ENCODE results near the gene PIP5K1A.
"Not testable (repeated sequence)": the region's sequence is repeated elsewhere in the genome, so short reads cannot be mapped to it uniquely, and the experiment has no call there.

The PIP5K1A gene

DNA sequence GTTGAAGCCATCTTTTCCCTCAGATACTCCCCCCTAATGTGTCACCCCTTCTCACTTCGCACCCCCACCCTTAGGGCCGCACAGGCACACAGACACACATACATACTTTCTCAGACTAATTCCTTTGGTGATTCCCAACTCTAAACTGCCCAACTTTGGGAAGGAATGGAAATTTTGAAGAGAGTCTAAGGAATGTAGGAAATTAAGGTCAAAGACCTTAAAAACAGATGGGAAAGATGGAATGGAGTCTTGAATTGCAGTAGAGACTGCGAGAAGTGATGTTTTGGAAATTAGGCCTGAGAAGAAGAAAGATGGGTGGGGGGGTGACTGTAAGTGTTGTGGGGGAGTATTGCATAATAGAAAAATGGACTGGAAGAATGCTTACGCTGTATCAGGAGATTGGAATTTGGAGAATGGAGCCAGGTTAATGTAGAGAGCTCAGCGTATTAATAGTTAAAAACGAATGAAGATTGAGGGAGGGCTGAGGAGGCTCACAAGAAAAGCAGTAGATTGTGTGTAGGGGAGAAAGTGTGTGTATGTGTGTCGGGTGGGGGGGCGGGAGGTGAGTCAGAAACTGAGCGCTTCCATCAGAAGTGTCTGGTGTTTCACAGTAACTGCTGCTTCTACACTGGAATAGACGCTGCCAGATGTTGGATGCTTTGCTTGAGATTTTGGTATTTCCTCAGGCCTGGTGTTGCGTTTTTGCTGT lies 1.7 kb downstream of the PIP5K1A start:
- peaks cover 1% of the 10 kb centered on the region for H3K27me3 Mint-ChIP-seq
- H3K4me3 Mint-ChIP-seq, result peak overlapping the region; percentile 97
- peaks cover 42% of the 10 kb centered on the region for H3K4me1 Mint-ChIP-seq (ENCODE audit: low read depth)
- H3K9me3 Mint-ChIP-seq, result no peaks in the 10 kb centered on the region
- peaks cover 45% of the 10 kb centered on the region for H3K36me3 Mint-ChIP-seq (ENCODE audit: low read depth)
- peak overlapping the region; percentile 98 for H3K27ac Mint-ChIP-seq
- intact Hi-C loops (cut with micrococcal nuclease), result loop anchor here (2.0 kb wide), 1 partner anchor 55 kb away; the partner anchor contains the start of gene PSMD4

DNA sequence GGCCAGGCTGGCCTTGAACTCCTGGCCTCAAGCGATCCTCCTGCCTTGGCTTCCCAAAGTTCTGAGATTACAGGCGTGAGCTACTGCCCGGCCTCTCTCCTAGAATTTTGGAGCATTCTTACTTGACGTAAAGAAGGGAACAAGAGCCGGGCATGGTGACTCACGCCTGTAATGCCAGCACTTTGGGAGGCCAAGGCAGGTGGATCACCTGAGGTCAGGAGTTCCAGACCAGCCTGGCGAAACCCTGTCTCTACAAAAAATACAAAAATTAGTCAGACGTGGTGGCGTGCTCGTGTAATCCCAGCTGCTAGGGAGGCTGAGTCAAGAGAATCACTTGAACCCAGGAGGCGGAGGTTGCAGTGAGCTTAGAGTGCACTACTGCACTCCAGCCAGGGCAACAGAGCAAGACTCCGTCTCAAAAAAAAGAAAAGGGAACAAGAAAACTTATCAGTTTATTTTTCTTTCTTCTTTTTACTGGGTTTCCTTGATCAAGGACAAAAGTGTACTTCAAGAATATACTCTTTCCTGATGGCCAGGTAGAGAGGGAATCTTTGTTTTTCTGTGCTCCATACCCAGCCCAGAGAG lies 7.1 kb downstream of the PIP5K1A start:
- Mint-ChIP-seq H3K4me1 (ENCODE audit: low read depth) (peaks cover 25% of the 10 kb centered on the region), H3K36me3 (ENCODE audit: low read depth) (peaks cover 73% of the 10 kb centered on the region)
- H3K27ac Mint-ChIP-seq; H3K4me3 Mint-ChIP-seq; intact Hi-C loops (cut with micrococcal nuclease); H3K27me3 Mint-ChIP-seq; H3K9me3 Mint-ChIP-seq: not testable (repeated sequence)

DNA sequence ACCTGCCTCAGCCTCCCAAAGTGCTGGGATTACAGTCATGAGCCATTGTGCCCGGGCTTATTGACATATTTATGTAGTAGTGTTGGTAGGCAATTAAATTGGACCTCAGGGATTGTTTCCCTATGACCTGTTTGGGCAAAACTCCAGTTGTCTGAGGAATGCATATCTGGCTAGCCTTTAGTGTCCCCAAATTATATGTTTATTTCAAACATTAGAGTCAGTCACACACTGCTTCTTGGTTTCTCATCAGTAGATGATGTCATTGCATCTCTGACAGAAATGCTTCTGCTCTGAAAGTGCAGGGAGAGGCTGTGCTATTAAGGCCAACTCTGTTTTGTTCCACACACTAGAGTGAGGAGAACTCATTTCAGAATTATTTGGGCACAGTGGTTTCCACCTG lies 12.5 kb downstream of the PIP5K1A start:
- Mint-ChIP-seq H3K9me3 (no peaks in the 10 kb centered on the region), H3K27ac (peak overlapping the region; percentile 54), H3K36me3 (ENCODE audit: low read depth) (peaks cover 92% of the 10 kb centered on the region), H3K27me3 (no peaks in the 10 kb centered on the region), H3K4me1 (ENCODE audit: low read depth) (peaks cover 20% of the 10 kb centered on the region), H3K4me3 (no peak overlapping the region)
- intact Hi-C loops (cut with micrococcal nuclease), result no loop called here

DNA sequence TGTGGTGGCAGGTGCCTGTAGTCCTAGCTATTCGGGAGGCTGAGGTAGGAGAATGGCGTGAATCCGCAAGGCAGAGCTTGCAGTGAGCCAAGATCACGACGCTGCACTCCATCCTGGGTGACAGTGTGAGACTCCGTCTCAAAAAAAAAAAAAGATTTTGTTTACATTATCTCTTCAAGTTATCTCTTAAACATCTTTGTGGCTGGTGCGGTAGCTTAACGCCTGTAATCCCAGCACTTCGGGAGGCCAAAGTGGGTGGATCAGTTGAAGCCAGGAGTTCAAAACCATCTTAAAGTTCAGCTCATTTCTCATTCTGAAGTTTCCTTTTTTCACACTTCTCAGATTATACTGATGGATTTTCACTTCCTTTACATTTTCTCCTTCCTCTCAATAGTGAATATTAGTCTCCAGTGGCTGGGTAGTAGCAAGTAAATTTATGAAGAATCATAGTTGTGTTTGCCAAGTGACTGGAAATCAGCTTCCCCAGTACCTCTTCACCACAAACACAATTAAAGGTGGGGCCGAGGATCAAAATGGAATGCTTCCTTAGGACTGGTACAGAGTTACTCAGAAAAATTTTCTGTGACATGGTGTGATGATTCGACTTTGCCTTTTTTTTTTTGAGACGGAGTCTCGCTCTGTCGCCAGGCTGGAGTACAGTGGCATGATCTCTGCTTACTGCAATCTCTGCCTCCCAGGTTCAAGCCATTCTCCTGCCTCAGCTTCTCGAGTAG lies 13.8 kb downstream of the PIP5K1A start:
- no peak overlapping the region for H3K4me3 Mint-ChIP-seq
- H3K36me3 Mint-ChIP-seq (ENCODE audit: low read depth), result peaks cover 88% of the 10 kb centered on the region
- no peaks in the 10 kb centered on the region for H3K27me3 Mint-ChIP-seq
- intact Hi-C loops (cut with micrococcal nuclease), result no loop called here
- peaks cover 24% of the 10 kb centered on the region for H3K4me1 Mint-ChIP-seq (ENCODE audit: low read depth)
- H3K9me3 Mint-ChIP-seq, result no peaks in the 10 kb centered on the region
- peak overlapping the region; percentile 54 for H3K27ac Mint-ChIP-seq

DNA sequence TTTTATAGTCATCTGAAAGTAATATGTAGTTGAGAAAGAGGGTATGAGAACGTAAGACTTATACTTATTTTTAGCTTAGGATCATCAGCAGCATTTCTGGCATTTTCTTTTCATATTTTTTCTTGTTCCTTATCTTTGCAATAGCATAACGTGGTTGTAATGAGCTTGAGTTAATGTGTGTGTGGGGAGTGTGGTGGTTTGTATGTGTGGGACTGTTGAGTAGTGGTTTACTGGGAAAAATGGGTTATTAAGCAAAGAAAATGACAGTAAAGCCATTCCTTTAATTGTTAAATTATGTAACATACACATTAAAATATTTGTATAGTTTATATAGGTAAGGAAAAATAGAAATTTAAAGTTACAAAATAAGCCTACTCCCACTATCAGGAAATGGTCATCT lies 15.2 kb downstream of the PIP5K1A start:
- peaks cover 24% of the 10 kb centered on the region for H3K4me1 Mint-ChIP-seq (ENCODE audit: low read depth)
- no peak overlapping the region for H3K4me3 Mint-ChIP-seq
- H3K36me3 Mint-ChIP-seq (ENCODE audit: low read depth), result peaks cover 83% of the 10 kb centered on the region
- no peaks in the 10 kb centered on the region for H3K27me3 Mint-ChIP-seq
- H3K27ac Mint-ChIP-seq, result peak overlapping the region; percentile 12
- H3K9me3 Mint-ChIP-seq, result no peaks in the 10 kb centered on the region
- intact Hi-C loops (cut with micrococcal nuclease), result no loop called here

DNA sequence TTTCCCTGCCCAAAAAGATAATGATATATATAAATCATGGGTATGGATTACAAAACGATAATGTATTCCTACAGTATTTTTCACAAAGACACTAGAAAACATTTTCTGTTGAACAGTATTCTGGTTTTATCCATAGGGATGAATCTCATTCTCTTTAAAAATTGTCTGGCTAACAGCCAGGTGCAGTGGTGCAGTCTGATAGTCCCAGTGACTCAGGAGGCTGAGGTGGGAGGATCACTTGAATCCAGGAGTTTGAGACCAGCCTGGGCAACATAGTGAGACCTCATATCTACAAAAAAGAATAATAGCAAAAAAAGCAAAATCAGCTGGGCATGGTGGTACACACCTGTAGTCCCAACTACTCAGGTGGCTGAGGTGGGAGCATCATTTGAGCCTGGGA lies 23.3 kb downstream of the PIP5K1A start:
- Mint-ChIP-seq H3K4me3 (no peak overlapping the region), H3K4me1 (ENCODE audit: low read depth) (peaks cover 1% of the 10 kb centered on the region), H3K9me3 (no peaks in the 10 kb centered on the region), H3K36me3 (ENCODE audit: low read depth) (peaks cover 85% of the 10 kb centered on the region), H3K27me3 (no peaks in the 10 kb centered on the region), H3K27ac (no peak overlapping the region)
- intact Hi-C loops (cut with micrococcal nuclease), result no loop called here

DNA sequence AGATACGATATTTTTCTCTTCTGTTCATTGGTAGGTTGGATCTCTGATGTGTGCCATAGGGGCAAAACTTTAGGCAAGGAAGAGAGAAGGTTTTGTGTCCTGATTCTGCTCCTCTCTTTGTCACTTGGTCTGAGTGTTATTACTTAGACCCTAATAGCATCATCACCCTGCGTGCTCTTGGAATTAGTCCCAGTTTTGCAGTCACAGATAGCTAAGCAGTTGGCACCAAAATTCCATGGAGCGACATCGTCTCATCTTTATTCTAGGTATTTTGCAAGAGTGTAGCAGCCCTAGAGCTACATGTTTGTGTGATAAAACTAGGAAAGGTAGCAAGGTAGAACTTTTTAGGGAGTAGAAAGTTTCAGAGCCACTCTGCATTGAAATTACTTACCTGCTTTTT lies 23.8 kb downstream of the PIP5K1A start:
- Mint-ChIP-seq H3K4me3 (no peak overlapping the region), H3K9me3 (no peaks in the 10 kb centered on the region), H3K27me3 (no peaks in the 10 kb centered on the region), H3K36me3 (ENCODE audit: low read depth) (peaks cover 89% of the 10 kb centered on the region), H3K27ac (no peak overlapping the region), H3K4me1 (ENCODE audit: low read depth) (no peaks in the 10 kb centered on the region)
- intact Hi-C loops (cut with micrococcal nuclease), result no loop called here

DNA sequence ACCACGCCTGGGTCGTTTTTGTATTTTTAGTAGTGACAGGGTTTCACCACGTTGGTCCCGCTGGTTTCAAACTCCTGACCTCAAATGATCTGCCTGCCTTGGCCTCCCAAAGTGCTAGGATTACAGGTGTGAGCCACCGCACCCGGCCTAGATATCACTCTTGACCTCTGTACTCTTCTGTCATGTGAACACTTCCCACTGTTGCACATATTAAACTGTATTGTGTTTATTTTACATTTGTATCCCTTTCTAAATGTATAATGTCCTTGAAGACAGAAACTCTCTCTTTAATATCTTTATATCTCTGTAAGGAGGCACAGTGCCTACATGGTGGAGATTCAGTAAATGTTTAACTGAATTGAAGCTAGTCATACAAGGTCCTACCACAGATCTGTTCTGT lies 36.9 kb downstream of the PIP5K1A start:
- H3K36me3 Mint-ChIP-seq (ENCODE audit: low read depth), result peaks cover 100% of the 10 kb centered on the region
- no peaks in the 10 kb centered on the region for H3K27me3 Mint-ChIP-seq
- H3K4me3 Mint-ChIP-seq, result no peak overlapping the region
- peaks cover 18% of the 10 kb centered on the region for H3K4me1 Mint-ChIP-seq (ENCODE audit: low read depth)
- intact Hi-C loops (cut with micrococcal nuclease), result no loop called here
- H3K9me3 Mint-ChIP-seq, result no peaks in the 10 kb centered on the region
- H3K27ac Mint-ChIP-seq, result no peak overlapping the region

DNA sequence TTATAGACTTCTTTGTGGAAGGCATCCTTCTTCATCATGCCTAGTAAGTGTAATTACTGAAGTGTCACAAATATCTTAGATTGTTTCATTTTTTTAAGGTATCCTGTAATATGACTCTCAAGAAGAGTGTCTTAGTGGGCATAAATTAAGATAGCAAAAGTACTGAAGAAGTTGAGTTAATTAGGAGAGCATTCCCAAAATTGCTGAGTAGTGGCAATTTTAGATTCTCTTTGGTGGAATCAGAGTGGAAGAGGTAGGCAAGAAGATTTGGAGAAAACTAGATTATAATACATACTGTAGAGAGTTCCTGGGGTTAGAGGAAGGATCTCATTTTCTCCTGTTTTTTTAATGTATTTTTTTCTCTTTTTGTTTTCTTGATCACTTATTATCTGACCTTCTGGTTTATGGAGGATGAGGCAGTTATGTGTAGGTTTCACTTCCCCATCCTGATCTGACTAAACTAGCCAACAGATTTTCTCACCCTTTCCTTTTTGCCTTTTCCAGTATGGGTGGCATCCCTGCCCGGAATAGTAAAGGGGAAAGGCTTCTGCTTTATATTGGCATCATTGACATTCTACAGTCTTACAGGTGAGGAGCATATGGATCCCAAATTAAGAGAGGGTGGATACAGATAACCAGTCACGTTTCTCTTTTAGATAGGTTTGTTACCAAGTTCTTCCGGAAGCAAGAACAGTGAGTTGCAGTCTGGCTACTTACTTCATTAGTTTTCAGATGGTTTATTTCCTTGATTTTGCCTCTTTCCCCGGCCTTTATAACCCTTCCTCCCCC lies 39.5 kb downstream of the PIP5K1A start:
- Mint-ChIP-seq H3K9me3 (no peaks in the 10 kb centered on the region), H3K36me3 (ENCODE audit: low read depth) (peaks cover 100% of the 10 kb centered on the region), H3K4me3 (no peak overlapping the region), H3K27ac (peak overlapping the region; percentile 58), H3K27me3 (no peaks in the 10 kb centered on the region), H3K4me1 (ENCODE audit: low read depth) (peaks cover 18% of the 10 kb centered on the region)
- intact Hi-C loops (cut with micrococcal nuclease), result no loop called here

DNA sequence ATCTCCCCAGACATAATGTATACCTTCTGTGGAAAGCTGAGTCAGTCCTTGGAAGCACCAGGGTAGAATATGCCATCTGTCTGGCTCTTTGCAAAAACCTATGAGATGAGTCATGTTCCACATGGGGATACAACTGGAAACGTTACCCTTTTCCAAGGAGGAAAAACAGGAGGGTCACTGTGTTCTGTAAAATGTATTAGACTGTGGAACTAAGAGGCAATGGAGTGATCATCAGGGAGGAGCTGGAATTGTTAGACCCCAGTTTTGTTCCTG lies 40.1 kb downstream of the PIP5K1A start:
- H3K36me3 Mint-ChIP-seq (ENCODE audit: low read depth), result peaks cover 100% of the 10 kb centered on the region
- no peak overlapping the region for H3K4me3 Mint-ChIP-seq
- peak overlapping the region; percentile 58 for H3K27ac Mint-ChIP-seq
- no peaks in the 10 kb centered on the region for H3K27me3 Mint-ChIP-seq
- H3K4me1 Mint-ChIP-seq (ENCODE audit: low read depth), result peaks cover 18% of the 10 kb centered on the region
- intact Hi-C loops (cut with micrococcal nuclease), result no loop called here
- no peaks in the 10 kb centered on the region for H3K9me3 Mint-ChIP-seq

DNA sequence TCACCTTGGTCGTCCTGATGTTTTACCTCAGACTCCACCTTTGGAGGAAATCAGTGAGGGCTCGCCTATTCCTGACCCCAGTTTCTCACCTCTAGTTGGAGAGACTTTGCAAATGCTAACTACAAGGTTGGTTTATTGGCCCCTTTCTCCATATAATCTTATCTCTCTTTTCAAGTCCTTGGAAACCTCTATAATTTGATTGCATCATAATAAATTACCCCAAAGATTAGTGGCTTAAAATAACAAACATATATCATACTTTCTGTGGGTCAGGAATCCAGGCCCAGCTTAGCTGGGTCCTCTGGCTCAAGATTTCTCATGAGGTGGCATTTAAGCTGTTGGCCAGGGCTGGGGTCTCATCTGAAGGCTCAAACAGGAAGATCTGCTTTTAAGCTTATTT lies 44.1 kb downstream of the PIP5K1A start:
- Mint-ChIP-seq H3K9me3 (no peaks in the 10 kb centered on the region), H3K36me3 (ENCODE audit: low read depth) (peaks cover 100% of the 10 kb centered on the region), H3K4me3 (no peak overlapping the region), H3K27ac (no peak overlapping the region), H3K27me3 (no peaks in the 10 kb centered on the region), H3K4me1 (ENCODE audit: low read depth) (peaks cover 13% of the 10 kb centered on the region)
- intact Hi-C loops (cut with micrococcal nuclease), result no loop called here

DNA sequence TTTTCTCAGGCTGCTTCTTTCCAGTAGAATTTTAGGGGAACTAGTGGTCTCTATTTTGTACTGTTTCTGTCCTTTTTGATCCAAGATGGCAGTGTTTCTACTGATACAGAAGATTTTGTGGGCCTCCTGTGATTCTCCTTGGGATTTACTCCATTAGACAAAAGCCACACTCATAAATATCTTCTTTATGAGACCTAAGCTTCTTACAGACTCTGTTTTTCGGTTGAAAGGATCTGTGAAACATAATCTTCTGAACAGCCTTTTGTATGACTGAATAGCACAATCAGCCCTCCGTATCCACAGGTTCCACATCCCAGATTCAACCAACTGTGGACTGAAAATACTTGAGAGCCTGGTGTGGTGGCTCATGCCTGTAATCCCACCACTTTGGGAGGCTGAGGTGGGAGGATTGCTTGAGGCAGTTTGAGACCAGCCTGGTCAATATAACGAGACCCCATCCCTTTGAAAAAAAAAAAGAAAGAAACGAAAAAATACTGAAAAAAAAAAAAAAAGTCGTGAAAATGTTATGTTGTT lies 45.4 kb downstream of the PIP5K1A start:
- H3K4me3 Mint-ChIP-seq, result no peak overlapping the region
- peaks cover 100% of the 10 kb centered on the region for H3K36me3 Mint-ChIP-seq (ENCODE audit: low read depth)
- no peaks in the 10 kb centered on the region for H3K27me3 Mint-ChIP-seq
- no peak overlapping the region for H3K27ac Mint-ChIP-seq
- intact Hi-C loops (cut with micrococcal nuclease), result no loop called here
- H3K9me3 Mint-ChIP-seq, result no peaks in the 10 kb centered on the region
- H3K4me1 Mint-ChIP-seq (ENCODE audit: low read depth), result no peaks in the 10 kb centered on the region

DNA sequence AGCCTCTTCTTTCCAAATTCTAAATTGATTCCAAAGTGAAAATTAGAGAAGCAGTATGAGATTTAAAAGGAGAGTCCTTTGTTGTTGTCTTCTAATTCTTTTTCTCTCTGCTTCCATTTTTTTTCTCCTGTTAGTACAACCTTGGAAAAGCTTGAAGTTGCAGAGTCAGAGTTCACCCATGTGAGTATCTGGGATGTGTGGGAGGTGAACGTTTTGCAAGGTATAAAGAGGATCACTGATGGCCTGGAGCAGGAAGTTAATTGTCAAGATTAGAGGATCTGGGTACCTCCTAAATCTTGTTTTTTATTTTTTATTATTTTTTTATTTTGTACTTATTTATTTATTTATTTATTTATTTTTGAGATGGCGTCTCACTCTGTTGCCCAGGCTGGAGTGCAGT lies 48.4 kb downstream of the PIP5K1A start:
- no peaks in the 10 kb centered on the region for H3K9me3 Mint-ChIP-seq
- H3K27ac Mint-ChIP-seq, result peak overlapping the region; percentile 15
- H3K4me1 Mint-ChIP-seq (ENCODE audit: low read depth), result no peaks in the 10 kb centered on the region
- H3K36me3 Mint-ChIP-seq (ENCODE audit: low read depth), result peaks cover 88% of the 10 kb centered on the region
- intact Hi-C loops (cut with micrococcal nuclease), result no loop called here
- H3K4me3 Mint-ChIP-seq, result no peak overlapping the region
- H3K27me3 Mint-ChIP-seq, result no peaks in the 10 kb centered on the region
